Calu3 (cell line): ENCODE data around the gene HNF1B. TPM values are rescaled to one million over a fixed set of nuclear protein-coding genes. Genes with fewer than 3 reads are reported as not detected.
"Not testable (repeated sequence)": the region's sequence is repeated elsewhere in the genome, so short reads cannot be mapped to it uniquely, and the experiment has no call there.

Source experiments
- BruUV-seq: library from RNA; stranded (reverse); fragments of 400-500 nt; replicated peaks from 2 replicates; lab custom pipeline; 2021; lab: Mats Ljungman, UMichigan
- CTCF ChIA-PET: fragments of 300-600 bp; sonication (Branson Sonifier 250); formaldehyde crosslinking; loops from one replicate; lab custom pipeline; 2022; ENCODE audit warnings: antibody characterized with exemption; lab: Charles Lee
- DNase-seq: peaks from one replicate; pipeline ENCODE4 v3.0.0; 2022
- H3K27ac Mint-ChIP-seq: one replicate; pipeline ENCODE4 v1.8.0; 2022; ENCODE audit warnings: mixed read lengths; ENCODE audit not compliant: unreplicated experiment
- H3K27me3 Mint-ChIP-seq: one replicate; pipeline ENCODE4 v1.8.0; 2022; ENCODE audit warnings: mixed read lengths; ENCODE audit not compliant: unreplicated experiment
- H3K36me3 Mint-ChIP-seq: one replicate; pipeline ENCODE4 v1.8.0; 2022; ENCODE audit warnings: mild to moderate bottlenecking, moderate library complexity, mixed read lengths; ENCODE audit not compliant: insufficient read depth, unreplicated experiment
- H3K4me1 Mint-ChIP-seq: one replicate; pipeline ENCODE4 v1.8.0; 2022; ENCODE audit warnings: mild to moderate bottlenecking, low read depth, mixed read lengths; ENCODE audit not compliant: unreplicated experiment
- H3K4me3 Mint-ChIP-seq: one replicate; pipeline ENCODE4 v1.8.0; 2022; ENCODE audit warnings: mild to moderate bottlenecking, low read depth, moderate library complexity, mixed read lengths; ENCODE audit not compliant: unreplicated experiment
- H3K9me3 Mint-ChIP-seq: one replicate; pipeline ENCODE4 v1.8.0; 2022; ENCODE audit warnings: low read depth, mixed read lengths; ENCODE audit not compliant: unreplicated experiment
- CTCF ChIP-seq: fragments of 200-600 bp; IDR thresholded peaks from one replicate; pipeline ENCODE4 v1.8.0; 2022; ENCODE audit warnings: antibody characterized with exemption; ENCODE audit not compliant: unreplicated experiment
- intact Hi-C: fragments of 100-400 bp; cut with micrococcal nuclease; formaldehyde crosslinking; loops from one replicate; pipeline ENCODE4 v1.10.0; 2022; ENCODE audit not compliant: unreplicated experiment
- total RNA-seq: library from RNA; stranded (reverse); gene quantifications from 2 replicates; pipeline ENCODE4 v1.2.3, GENCODE V29; 2022

Gene HNF1B
- total RNA-seq, 1 experiment from 2014 or later, result 127 TPM

GRCh38 chr17:37786481-37786880 is 41.6 kb upstream of the HNF1B start:
- CTCF ChIA-PET, result interaction anchor here (0.7 to 2.1 kb wide), 13 partner anchors 8 to 138 kb away, joined by 3 to 25 read pairs (median 4); no protein-coding TSS in a partner anchor

GRCh38 chr17:37782460-37782859 is 37.6 kb upstream of the HNF1B start:
- DNase-seq, H3K4me3 Mint-ChIP-seq, intact Hi-C loops, H3K27ac Mint-ChIP-seq, H3K36me3 Mint-ChIP-seq, H3K27me3 Mint-ChIP-seq, BruUV-seq, H3K9me3 Mint-ChIP-seq: not testable (repeated sequence)
- H3K4me1 Mint-ChIP-seq, result peaks cover 13% of the 10 kb centered on the region
- CTCF ChIA-PET, result interaction anchor here (1.4 kb wide), 1 partner anchor 8 kb away, joined by 3 read pairs; no protein-coding TSS in a partner anchor

More at GRCh38 chr17:37786481-37786880, 41.6 kb upstream of the HNF1B start:
- no peak for DNase-seq
- intact Hi-C loops, result no loop called here
- no TSS peak for BruUV-seq
- Mint-ChIP-seq H3K4me3 (no peak overlapping the region), H3K27ac (no peak overlapping the region), H3K36me3 (no peaks in the 10 kb centered on the region), H3K4me1 (peaks cover 24% of the 10 kb centered on the region), H3K9me3 (no peaks in the 10 kb centered on the region), H3K27me3 (peaks cover 13% of the 10 kb centered on the region)
- no peak for TF ChIP-seq CTCF

GRCh38 chr17:37781451-37781850 is 36.6 kb upstream of the HNF1B start:
- no TSS peak for BruUV-seq
- Mint-ChIP-seq H3K4me3 (no peak overlapping the region), H3K9me3 (no peaks in the 10 kb centered on the region), H3K4me1 (peaks cover 3% of the 10 kb centered on the region), H3K36me3 (no peaks in the 10 kb centered on the region), H3K27ac (no peak overlapping the region), H3K27me3 (no peaks in the 10 kb centered on the region)
- CTCF ChIA-PET, result no interaction called here
- TF ChIP-seq CTCF, result no peak
- DNase-seq, result no peak
- intact Hi-C loops, result no loop called here

- Mint-ChIP-seq H3K36me3 (no peaks in the 10 kb centered on the region), H3K9me3 (no peaks in the 10 kb centered on the region), H3K27ac (no peak overlapping the region), H3K4me3 (no peak overlapping the region), H3K4me1 (no peaks in the 10 kb centered on the region), H3K27me3 (no peaks in the 10 kb centered on the region)
- intact Hi-C loops, result no loop called here
- TF ChIP-seq CTCF, result no peak
- CTCF ChIA-PET, result interaction anchor here (1.0 to 1.6 kb wide), 3 partner anchors 12 to 108 kb away, joined by 3 to 7 read pairs (median 6); no protein-coding TSS in a partner anchor
- BruUV-seq, result no TSS peak
- no peak for DNase-seq
Observed at GRCh38 chr17:37779554-37779953, 34.7 kb upstream of the HNF1B start.

- peaks cover 13% of the 10 kb centered on the region for H3K4me1 Mint-ChIP-seq
- no peaks in the 10 kb centered on the region for H3K36me3 Mint-ChIP-seq
- BruUV-seq, result no TSS peak
- intact Hi-C loops, result no loop called here
- no peak for TF ChIP-seq CTCF
- H3K9me3 Mint-ChIP-seq, result no peaks in the 10 kb centered on the region
- H3K27ac Mint-ChIP-seq, result no peak overlapping the region
- H3K4me3 Mint-ChIP-seq, result no peak overlapping the region
- DNase-seq, result no peak
- CTCF ChIA-PET, result interaction anchor here (0.8 to 1.7 kb wide), 4 partner anchors 9 to 41 kb away, joined by 3 to 5 read pairs (median 3); partner anchors contain the start of gene HNF1B
- no peaks in the 10 kb centered on the region for H3K27me3 Mint-ChIP-seq
Observed at GRCh38 chr17:37774504-37774903, 29.6 kb upstream of the HNF1B start.
